ENCODE measurements around the gene ARMCX1.

DNA sequence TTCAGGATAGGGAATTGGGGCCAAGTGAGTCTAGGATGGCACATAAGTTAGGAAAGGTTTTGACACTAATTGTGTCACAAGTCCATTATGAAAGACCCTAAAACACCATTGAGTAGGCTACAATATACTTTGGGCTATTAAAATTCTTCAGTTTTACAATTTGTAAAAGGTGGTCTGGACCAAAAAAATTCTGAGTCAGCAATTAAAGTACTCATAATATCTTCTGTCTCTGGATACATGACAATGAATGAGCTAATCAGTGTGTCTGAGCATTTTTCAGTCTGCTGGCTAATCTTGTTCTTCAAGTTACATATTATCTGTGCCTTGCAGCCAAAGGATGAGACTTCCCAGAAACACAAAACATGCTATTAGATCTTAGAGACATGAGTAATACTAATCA lies 14.3 kb downstream of the ARMCX1 start:
- TF ChIP-seq EZH2phosphoT487 (IDR thresholded peaks at IDR 0.05; ENCODE audit: insufficient read depth, low read depth), result no peak
- no peak for TF ChIP-seq EZH2 (IDR thresholded peaks at IDR 0.05; ENCODE audit: insufficient read depth, poor library complexity, severe bottlenecking)

All from GM23248 (cell line).